ENCODE results near the gene MYL5. TPM values are rescaled to one million over a fixed set of nuclear protein-coding genes. Genes with fewer than 3 reads are reported as not detected.
A peak's percentile ranks its signal among the peaks of the same experiment; 100 is the strongest.

Gene MYL5
- total and polyA plus RNA-seq, 4 experiments from 2014 or later = 2.1 to 15.4 (median 7.7) TPM

DNA sequence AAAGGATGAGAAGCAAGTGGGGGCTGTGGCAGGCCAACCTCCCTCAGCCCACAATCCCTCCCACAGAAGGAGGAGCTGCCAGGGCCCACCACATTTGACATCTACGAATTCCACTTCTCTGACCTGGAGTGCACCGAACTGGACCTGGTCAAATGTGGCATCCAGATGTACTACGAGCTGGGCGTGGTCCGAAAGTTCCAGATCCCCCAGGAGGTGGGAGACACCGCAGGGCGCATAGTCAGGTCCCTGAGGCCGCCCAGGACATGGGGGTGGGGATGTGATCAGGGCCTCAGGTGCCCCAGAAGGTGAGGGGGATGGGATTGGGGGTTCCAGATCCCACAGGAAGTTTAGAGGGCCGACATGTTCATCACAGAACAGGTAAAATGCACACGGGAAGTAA is 13.9 kb upstream of the MYL5 start:
- intact Hi-C loops (cut with micrococcal nuclease) = no loop called here
- peaks cover 0 to 4% (median 0%) of the 10 kb centered on the region in 8 donors for H3K9me3 Mint-ChIP-seq
- DNase-seq = peak in 1 of 5 donors; percentile 13
- H3K27me3 ChIP-seq (ENCODE audit: insufficient read depth, low read length) = no peaks in the 10 kb centered on the region
- no peak overlapping the region for H3K27ac ChIP-seq (ENCODE audit: low read depth, low read length)
- peaks cover 0 to 4% of the 10 kb centered on the region in 2 donors for H3K36me3 Mint-ChIP-seq
- H3K27me3 Mint-ChIP-seq = peaks cover 0 to 1% of the 10 kb centered on the region in 2 donors
- no peak overlapping the region for H3K4me3 ChIP-seq (ENCODE audit: low read length in 2 of 2)
- peaks cover 17% of the 10 kb centered on the region for H3K4me1 ChIP-seq (ENCODE audit: insufficient read depth, low read length)
- ChIA-PET POLR2A (ENCODE audit: partially characterized antibody) (no interaction called here), CTCF (ENCODE audit: partially characterized antibody) (no interaction called here)
- peak overlapping the region in 4 of 8 donors; percentile 33 to 67 (median 38) for H3K4me3 Mint-ChIP-seq
- peaks cover 6 to 19% (median 9%) of the 10 kb centered on the region in 4 donors for H3K4me1 Mint-ChIP-seq
- H3K36me3 ChIP-seq (ENCODE audit: insufficient read depth, low read length) = no peaks in the 10 kb centered on the region
- H3K9me3 ChIP-seq (ENCODE audit: control insufficient read depth in 1 of 2, low read length in 2 of 2) = no peaks in the 10 kb centered on the region
- H3K27ac Mint-ChIP-seq = no peak overlapping the region

DNA sequence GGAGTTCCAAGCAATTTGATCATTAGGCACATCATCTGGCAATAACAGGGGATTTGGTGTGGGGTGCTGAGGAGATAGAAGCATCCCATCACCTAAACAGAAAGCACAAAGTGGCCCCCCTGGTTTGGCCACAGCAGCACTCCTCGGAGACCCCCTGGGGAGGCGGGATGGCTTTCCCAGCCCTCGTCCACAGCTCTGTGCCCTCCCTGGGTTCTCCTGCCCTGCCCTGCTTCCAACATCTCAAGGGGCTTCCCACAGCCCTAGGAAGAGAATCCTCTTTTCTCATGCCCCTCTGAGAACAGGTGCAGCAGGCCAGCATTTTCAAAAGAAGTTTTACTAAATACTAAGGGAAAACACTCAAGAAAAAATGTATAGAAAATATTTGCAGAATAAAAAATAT is 13.1 kb upstream of the MYL5 start:
- no peaks in the 10 kb centered on the region for H3K9me3 ChIP-seq (ENCODE audit: control insufficient read depth in 1 of 2, low read length in 2 of 2)
- intact Hi-C loops (cut with micrococcal nuclease) = no loop called here
- Mint-ChIP-seq H3K9me3 (peaks cover 0 to 4% (median 0%) of the 10 kb centered on the region in 8 donors), H3K27ac (peak overlapping the region in 2 of 7 donors; percentile 8 to 75), H3K4me1 (peaks cover 6 to 19% (median 10%) of the 10 kb centered on the region in 4 donors), H3K36me3 (peaks cover 0 to 4% of the 10 kb centered on the region in 2 donors), H3K27me3 (no peaks in the 10 kb centered on the region), H3K4me3 (peak overlapping the region in 5 of 8 donors; percentile 21 to 67 (median 66))
- ChIA-PET CTCF (ENCODE audit: partially characterized antibody) (no interaction called here), POLR2A (ENCODE audit: partially characterized antibody) (no interaction called here)
- no peaks in the 10 kb centered on the region for H3K36me3 ChIP-seq (ENCODE audit: insufficient read depth, low read length)
- peaks cover 17% of the 10 kb centered on the region for H3K4me1 ChIP-seq (ENCODE audit: insufficient read depth, low read length)
- H3K27me3 ChIP-seq (ENCODE audit: insufficient read depth, low read length) = no peaks in the 10 kb centered on the region
- H3K27ac ChIP-seq (ENCODE audit: low read depth, low read length) = no peak overlapping the region
- DNase-seq = peak in 1 of 5 donors; percentile 11
- H3K4me3 ChIP-seq (ENCODE audit: low read length in 2 of 2) = no peak overlapping the region

DNA sequence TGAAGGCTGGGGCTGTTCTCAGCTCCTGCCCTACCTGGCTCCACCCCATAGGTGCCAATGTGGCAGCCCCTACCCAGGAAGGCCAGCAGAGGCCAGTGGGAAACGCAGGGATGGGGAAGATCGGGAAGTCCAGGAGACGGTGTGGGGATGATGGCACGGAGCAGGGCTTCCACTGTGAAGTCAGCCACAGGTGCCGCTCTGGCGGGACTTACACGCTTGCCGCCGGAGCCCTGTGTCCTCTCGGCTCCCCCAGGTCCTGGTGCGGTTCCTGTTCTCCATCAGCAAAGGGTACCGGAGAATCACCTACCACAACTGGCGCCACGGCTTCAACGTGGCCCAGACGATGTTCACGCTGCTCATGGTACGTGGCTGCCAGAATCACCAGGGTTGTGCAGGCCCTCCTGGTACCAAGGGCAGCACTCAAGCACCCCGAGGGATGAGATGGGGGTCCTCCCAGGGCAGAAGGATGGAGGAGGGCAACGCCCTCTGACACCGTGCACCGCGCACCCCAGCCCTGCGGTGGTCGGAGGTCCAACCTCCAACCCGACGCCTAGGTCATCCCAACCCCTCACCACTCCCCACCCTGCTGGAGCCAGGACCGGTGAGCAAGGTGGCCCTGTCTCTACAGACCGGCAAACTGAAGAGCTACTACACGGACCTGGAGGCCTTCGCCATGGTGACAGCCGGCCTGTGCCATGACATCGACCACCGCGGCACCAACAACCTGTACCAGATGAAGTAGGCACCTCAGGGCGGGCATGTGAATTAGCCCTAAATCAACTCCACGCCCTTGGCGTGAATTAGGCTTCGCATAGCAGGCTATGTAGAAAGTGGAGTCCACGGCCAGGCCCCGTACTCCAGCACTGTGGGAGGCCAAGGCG is 12.2 kb upstream of the MYL5 start:
- Mint-ChIP-seq H3K4me1 (peaks cover 6 to 19% (median 10%) of the 10 kb centered on the region in 4 donors), H3K36me3 (peaks cover 0 to 4% of the 10 kb centered on the region in 2 donors), H3K27me3 (no peaks in the 10 kb centered on the region), H3K27ac (peak overlapping the region in 2 of 7 donors; percentile 25 to 30), H3K4me3 (peak overlapping the region; percentile 15 to 88 (median 80)), H3K9me3 (peaks cover 0 to 4% (median 0%) of the 10 kb centered on the region in 8 donors)
- Histone ChIP-seq H3K4me1 (ENCODE audit: insufficient read depth, low read length) (peaks cover 17% of the 10 kb centered on the region), H3K36me3 (ENCODE audit: insufficient read depth, low read length) (no peaks in the 10 kb centered on the region), H3K4me3 (ENCODE audit: low read length in 2 of 2) (no peak overlapping the region), H3K27me3 (ENCODE audit: insufficient read depth, low read length) (no peaks in the 10 kb centered on the region), H3K9me3 (ENCODE audit: control insufficient read depth in 1 of 2, low read length in 2 of 2) (no peaks in the 10 kb centered on the region), H3K27ac (ENCODE audit: low read depth, low read length) (no peak overlapping the region)
- intact Hi-C loops (cut with micrococcal nuclease) = no loop called here
- ChIA-PET CTCF (ENCODE audit: partially characterized antibody) (interaction anchor here (3.2 kb wide), 1 partner anchor 11 kb away, joined by 19 read pairs; the partner anchor contains the start of genes ATP5ME and MYL5), POLR2A (ENCODE audit: partially characterized antibody) (interaction anchor here (0.6 to 4.2 kb wide), 2 partner anchors 12 to 326 kb away, joined by 3 to 57 read pairs; partner anchors contain the start of genes ATP5ME and MYL5)
- DNase-seq = peak in 1 of 5 donors; percentile 11

DNA sequence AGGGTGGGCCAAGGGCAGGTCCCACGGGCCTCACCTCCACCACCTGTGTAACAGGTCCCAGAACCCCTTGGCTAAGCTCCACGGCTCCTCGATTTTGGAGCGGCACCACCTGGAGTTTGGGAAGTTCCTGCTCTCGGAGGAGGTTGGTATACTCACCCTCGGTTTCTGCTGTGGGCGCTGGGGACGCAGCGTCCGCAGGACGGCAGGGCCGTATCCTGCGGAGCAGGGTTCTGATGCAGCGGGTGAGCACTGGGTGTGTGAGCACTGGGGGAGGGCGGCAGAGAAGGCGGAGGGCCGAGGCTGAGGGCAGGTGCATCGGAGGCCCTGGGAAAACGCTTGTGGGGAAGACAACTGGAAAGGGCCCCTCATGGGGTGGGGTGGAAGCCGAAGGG is 11.3 kb upstream of the MYL5 start:
- Histone ChIP-seq H3K36me3 (ENCODE audit: insufficient read depth, low read length) (no peaks in the 10 kb centered on the region), H3K4me3 (ENCODE audit: low read length in 2 of 2) (peak overlapping the region in 1 of 2 donors; percentile 61), H3K27ac (ENCODE audit: low read depth, low read length) (peak overlapping the region; percentile 77), H3K27me3 (ENCODE audit: insufficient read depth, low read length) (no peaks in the 10 kb centered on the region), H3K4me1 (ENCODE audit: insufficient read depth, low read length) (peaks cover 17% of the 10 kb centered on the region), H3K9me3 (ENCODE audit: control insufficient read depth in 1 of 2, low read length in 2 of 2) (no peaks in the 10 kb centered on the region)
- H3K27ac Mint-ChIP-seq = peak overlapping the region; percentile 36 to 91 (median 77)
- ChIA-PET CTCF (ENCODE audit: partially characterized antibody) (interaction anchor here (3.2 kb wide), 1 partner anchor 10 kb away, joined by 19 read pairs; the partner anchor contains the start of genes ATP5ME and MYL5), POLR2A (ENCODE audit: partially characterized antibody) (interaction anchor here (0.6 to 4.2 kb wide), 3 partner anchors 11 to 326 kb away, joined by 3 to 57 read pairs (median 3); partner anchors contain the start of genes ATP5ME and MYL5)
- intact Hi-C loops (cut with micrococcal nuclease) = no loop called here
- peaks cover 6 to 22% (median 10%) of the 10 kb centered on the region in 4 donors for H3K4me1 Mint-ChIP-seq
- no peak for DNase-seq
- H3K27me3 Mint-ChIP-seq = no peaks in the 10 kb centered on the region
- H3K4me3 Mint-ChIP-seq = peak overlapping the region; percentile 75 to 88 (median 81)
- H3K9me3 Mint-ChIP-seq = peaks cover 0 to 2% (median 0%) of the 10 kb centered on the region in 8 donors
- H3K36me3 Mint-ChIP-seq = peaks cover 0 to 4% of the 10 kb centered on the region in 2 donors

DNA sequence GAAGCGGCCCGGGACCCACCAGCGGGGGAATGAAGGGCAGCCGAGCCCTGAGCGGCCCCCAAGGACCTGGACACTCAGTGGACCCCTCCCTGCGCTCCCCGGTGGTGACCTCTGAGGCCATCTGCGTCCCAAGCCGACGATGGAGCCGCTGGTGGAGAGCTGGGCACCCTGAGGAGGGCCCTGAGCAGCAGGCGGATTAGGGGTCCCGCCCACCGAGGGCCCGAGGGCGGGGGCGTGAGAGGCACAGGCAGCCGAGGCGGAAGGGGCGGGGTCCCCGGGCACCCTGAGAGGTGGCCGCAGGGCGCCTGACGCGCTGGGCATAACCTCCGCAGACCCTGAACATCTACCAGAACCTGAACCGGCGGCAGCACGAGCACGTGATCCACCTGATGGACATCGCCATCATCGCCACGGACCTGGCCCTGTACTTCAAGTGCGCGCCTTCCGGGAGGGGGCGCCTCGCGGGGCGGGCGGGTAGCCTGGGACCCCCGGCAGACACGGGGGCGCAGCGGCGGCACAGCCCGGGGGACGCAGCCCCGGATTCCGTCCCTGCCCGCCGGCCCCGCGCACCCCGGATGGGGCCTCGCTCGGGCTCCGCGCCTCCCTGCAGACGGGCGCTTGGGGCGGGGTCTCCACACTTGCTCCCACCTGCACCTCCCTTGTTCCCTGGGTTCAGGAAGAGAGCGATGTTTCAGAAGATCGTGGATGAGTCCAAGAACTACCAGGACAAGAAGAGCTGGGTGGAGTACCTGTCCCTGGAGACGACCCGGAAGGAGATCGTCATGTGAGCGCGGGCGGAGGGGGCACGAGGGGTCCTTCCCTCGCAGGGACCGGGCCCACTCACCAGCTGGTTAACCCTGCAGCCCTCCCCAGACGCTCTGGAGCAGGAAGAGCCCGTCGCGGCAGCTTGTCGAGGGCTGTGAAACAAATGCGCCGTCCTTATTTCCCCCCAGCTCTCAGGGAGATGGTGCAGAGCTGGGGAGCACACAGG is 10.6 kb upstream of the MYL5 start:
- Mint-ChIP-seq H3K36me3 (peaks cover 0 to 4% of the 10 kb centered on the region in 2 donors), H3K4me1 (peaks cover 6 to 22% (median 10%) of the 10 kb centered on the region in 4 donors), H3K27me3 (no peaks in the 10 kb centered on the region), H3K9me3 (peaks cover 0 to 2% (median 0%) of the 10 kb centered on the region in 8 donors), H3K4me3 (peak overlapping the region; percentile 82 to 90 (median 86)), H3K27ac (peak overlapping the region; percentile 57 to 91 (median 88))
- ChIA-PET CTCF (ENCODE audit: partially characterized antibody) (interaction anchor here (3.2 kb wide), 1 partner anchor 9 kb away, joined by 19 read pairs; the partner anchor contains the start of genes ATP5ME and MYL5), POLR2A (ENCODE audit: partially characterized antibody) (interaction anchor here (0.7 to 4.2 kb wide), 4 partner anchors 11 to 539 kb away, joined by 3 to 57 read pairs (median 4); partner anchors contain the start of genes ATP5ME, MYL5 and ZNF718)
- H3K36me3 ChIP-seq (ENCODE audit: insufficient read depth, low read length) = no peaks in the 10 kb centered on the region
- no peaks in the 10 kb centered on the region for H3K9me3 ChIP-seq (ENCODE audit: control insufficient read depth in 1 of 2, low read length in 2 of 2)
- no peaks in the 10 kb centered on the region for H3K27me3 ChIP-seq (ENCODE audit: insufficient read depth, low read length)
- peak overlapping the region; percentile 77 for H3K27ac ChIP-seq (ENCODE audit: low read depth, low read length)
- DNase-seq = peak; percentile 67 to 80 (median 70)
- H3K4me3 ChIP-seq (ENCODE audit: low read length in 2 of 2) = peak overlapping the region; percentile 61
- intact Hi-C loops (cut with micrococcal nuclease) = loop anchor here (1.0 kb wide), 1 partner anchor 11 kb away; the partner anchor contains the start of genes ATP5ME and MYL5
- H3K4me1 ChIP-seq (ENCODE audit: insufficient read depth, low read length) = peaks cover 17% of the 10 kb centered on the region

DNA sequence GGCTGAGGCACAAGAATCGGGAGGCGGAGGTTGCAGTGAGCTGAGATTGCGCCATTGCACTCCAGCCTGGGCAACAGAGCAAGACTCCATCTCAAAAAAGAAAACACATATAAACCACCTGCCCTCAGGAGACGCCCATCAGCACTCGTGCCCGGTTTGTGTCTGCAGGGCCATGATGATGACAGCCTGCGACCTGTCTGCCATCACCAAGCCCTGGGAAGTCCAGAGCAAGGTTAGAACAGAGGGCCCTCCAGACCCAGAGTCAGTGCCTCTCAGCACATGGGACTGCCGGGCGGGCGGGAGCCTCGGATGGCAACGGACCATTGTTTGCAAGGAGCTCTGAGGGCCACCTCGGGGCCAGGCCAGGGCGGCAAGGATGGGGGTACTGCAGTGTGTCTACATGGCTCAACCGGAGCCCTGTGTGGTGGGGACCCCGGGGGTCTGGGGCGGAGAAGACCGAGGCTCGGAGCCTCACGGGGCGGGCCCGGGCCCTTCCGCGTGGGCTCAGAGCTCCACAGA is 9.6 kb upstream of the MYL5 start:
- Mint-ChIP-seq H3K36me3 (peaks cover 0 to 3% of the 10 kb centered on the region in 2 donors), H3K4me3 (peak overlapping the region; percentile 63 to 89 (median 85)), H3K27ac (peak overlapping the region in 3 of 7 donors; percentile 40 to 76 (median 51)), H3K27me3 (no peaks in the 10 kb centered on the region), H3K9me3 (peaks cover 0 to 2% (median 0%) of the 10 kb centered on the region in 8 donors), H3K4me1 (peaks cover 6 to 22% (median 10%) of the 10 kb centered on the region in 4 donors)
- ChIA-PET POLR2A (ENCODE audit: partially characterized antibody) (interaction anchor here (0.7 to 4.2 kb wide), 3 partner anchors 10 to 540 kb away, joined by 3 to 57 read pairs (median 4); partner anchors contain the start of genes ATP5ME, MYL5 and ZNF718), CTCF (ENCODE audit: partially characterized antibody) (interaction anchor here (3.2 kb wide), 1 partner anchor 8 kb away, joined by 19 read pairs; the partner anchor contains the start of genes ATP5ME and MYL5)
- Histone ChIP-seq H3K27ac (ENCODE audit: low read depth, low read length) (no peak overlapping the region), H3K9me3 (ENCODE audit: control insufficient read depth in 1 of 2, low read length in 2 of 2) (no peaks in the 10 kb centered on the region), H3K4me1 (ENCODE audit: insufficient read depth, low read length) (peaks cover 17% of the 10 kb centered on the region), H3K36me3 (ENCODE audit: insufficient read depth, low read length) (no peaks in the 10 kb centered on the region), H3K27me3 (ENCODE audit: insufficient read depth, low read length) (no peaks in the 10 kb centered on the region), H3K4me3 (ENCODE audit: low read length in 2 of 2) (no peak overlapping the region)
- intact Hi-C loops (cut with micrococcal nuclease) = loop anchor here (1.0 kb wide), 1 partner anchor 10 kb away; the partner anchor contains the start of genes ATP5ME and MYL5
- DNase-seq = peak in 1 of 5 donors; percentile 16
